WTC11 (cell line): ENCODE data around the gene MIA2.

Experiments
- CTCF ChIP-seq: fragments of 200-600 bp; IDR thresholded peaks from 2 replicates; pipeline ENCODE4 v1.8.0; 2022; ENCODE audit warnings: antibody characterized with exemption
- NR3C1 ChIP-seq: sonication (generic); formaldehyde crosslinking; conservative IDR thresholded peaks from 2 replicates; pipeline ENCODE4 v1.8.1; 2023; ENCODE audit warnings: low read depth, mild to moderate bottlenecking, missing genetic modification reagents

- TF ChIP-seq CTCF (no peak), NR3C1 (CRISPR knock-in tag) (no peak)
Measured at GRCh38 chr14:39232554-39233415, 930 bp upstream of the MIA2 start.
